Astrocyte of the spinal cord (primary cell): ENCODE measurements around the gene GPANK1.

ENCODE experiments used
- DNase-seq: peaks from one replicate; pipeline ENCODE4 v3.0.0; 2011; ENCODE audit warnings: low read depth, low spot score
- H3K4me3 ChIP-seq: 2 replicates; pipeline ENCODE4 v1.5.1; 2011; ENCODE audit warnings: low read depth, mild to moderate bottlenecking, low read length, moderate library complexity
- CTCF ChIP-seq: IDR thresholded peaks from 2 replicates; pipeline ENCODE4 v1.5.1; 2012; ENCODE audit warnings: low read depth, mild to moderate bottlenecking, low read length, inconsistent platforms
- in situ Hi-C: cut with HindIII; loops from 2 replicates; pipeline ENCODE4 v1.10.0; 2017; ENCODE audit warnings: low sequenced_read_pairs

GPANK1 gene

GRCh38 chr6:31633447-31633846 is 31.4 kb downstream of the GPANK1 start:
- TF ChIP-seq CTCF = no peak
- no peak for DNase-seq
- no peak overlapping the region for H3K4me3 ChIP-seq
- in situ Hi-C loops = no loop called here

GRCh38 chr6:31632279-31632946 is 32.4 kb downstream of the GPANK1 start:
- no peak for DNase-seq
- TF ChIP-seq CTCF = no peak
- in situ Hi-C loops = no loop called here
- H3K4me3 ChIP-seq = no peak overlapping the region

- no peak for DNase-seq
- TF ChIP-seq CTCF = no peak
- in situ Hi-C loops = no loop called here
- H3K4me3 ChIP-seq = no peak overlapping the region
These were observed 33.0 kb downstream of the GPANK1 start for GRCh38 chr6:31631681-31632278.

- no peak for DNase-seq
- in situ Hi-C loops = no loop called here
- no peak for TF ChIP-seq CTCF
- no peak overlapping the region for H3K4me3 ChIP-seq
These were observed 33.6 kb downstream of the GPANK1 start for GRCh38 chr6:31631209-31631608.

- TF ChIP-seq CTCF = no peak
- in situ Hi-C loops = no loop called here
- H3K4me3 ChIP-seq = no peak overlapping the region
- no peak for DNase-seq
These were observed 34.4 kb downstream of the GPANK1 start for GRCh38 chr6:31630177-31630934.

GRCh38 chr6:31629014-31629413 is 35.8 kb downstream of the GPANK1 start:
- DNase-seq = no peak
- in situ Hi-C loops = no loop called here
- no peak overlapping the region for H3K4me3 ChIP-seq
- no peak for TF ChIP-seq CTCF
